ENCODE data around the gene DIPK1C.

DNA sequence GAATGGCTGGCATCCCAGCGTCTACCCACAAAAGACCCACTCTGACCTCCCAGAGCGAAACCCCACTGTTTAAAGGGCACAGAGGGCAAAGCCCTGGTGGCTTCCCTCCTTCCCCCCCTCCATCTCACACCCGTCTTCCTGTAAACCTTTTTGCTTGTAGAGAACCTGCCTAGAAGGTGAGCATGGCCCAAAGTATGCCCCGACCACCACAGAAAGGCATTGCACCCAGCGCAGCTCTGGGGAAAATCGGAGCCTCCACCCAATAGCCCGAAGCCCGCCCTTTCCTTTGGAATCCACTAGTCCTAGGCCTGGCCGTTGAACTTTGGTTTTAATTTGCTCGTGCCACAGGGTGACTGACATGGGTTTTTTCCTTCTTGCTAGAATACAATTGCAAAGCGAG lies 22.6 kb downstream of the DIPK1C start:
- TF ChIP-seq CTCF (conservative IDR thresholded peaks at IDR 0.05; ENCODE audit: low read length) (no peak), EZH2phosphoT487 (IDR thresholded peaks at IDR 0.05; ENCODE audit: borderline replicate concordance) (no peak)
